ENCODE data around the gene E4F1. TPM values are rescaled to one million over a fixed set of nuclear protein-coding genes. Genes with fewer than 3 reads are reported as not detected.

E4F1 gene
- total RNA-seq, 4 donors from 2014 or later: 30.6 to 60.6 (median 45.2) TPM

DNA sequence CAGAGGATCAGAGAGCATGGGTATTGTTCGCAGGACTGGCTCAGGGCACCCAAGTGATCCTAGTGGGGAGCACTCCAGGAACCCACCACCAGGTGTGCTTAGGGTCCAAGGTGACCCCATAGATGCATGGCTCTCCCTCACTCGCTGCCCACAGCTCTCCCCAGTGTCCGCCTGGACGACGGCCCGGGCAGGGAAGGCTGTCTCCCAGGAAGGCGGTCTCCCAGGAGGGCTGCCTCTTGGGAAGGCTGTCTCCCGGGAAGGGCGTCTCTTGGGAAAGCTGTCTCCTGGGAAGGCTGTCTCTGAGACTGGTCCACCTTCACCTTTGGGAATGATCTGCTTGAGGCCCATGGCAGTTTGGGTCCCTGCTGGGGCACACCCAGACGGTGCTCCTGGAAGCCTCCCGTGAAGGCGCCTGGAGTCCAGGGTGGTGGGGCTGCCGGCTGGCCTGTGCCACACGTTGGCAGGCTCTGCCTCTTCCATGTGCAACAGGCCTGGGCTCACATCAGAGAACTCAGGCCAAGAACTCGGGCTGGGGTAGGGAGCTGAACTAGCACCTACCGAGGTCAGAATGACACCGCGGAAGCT, 23.0 kb downstream of the E4F1 start:
- H3K27me3 ChIP-seq: no peaks in the 10 kb centered on the region
- H3K4me3 ChIP-seq: no peak overlapping the region
- DNase-seq (ENCODE audit: low spot score in 2 of 2): no peak
- no peaks in the 10 kb centered on the region for H3K9me3 ChIP-seq
- no peak overlapping the region for H3K27ac ChIP-seq
- WGBS, 2 donors: 86 to 93% methylated on average over 15 to 17 of the region's 18 CpGs
- H3K4me1 ChIP-seq: peaks cover 0 to 13% (median 4%) of the 10 kb centered on the region in 4 donors
- H3K36me3 ChIP-seq: peaks cover 0 to 65% (median 12%) of the 10 kb centered on the region in 3 donors
- TF ChIP-seq EP300 (IDR thresholded peaks at IDR 0.05) (no peak), CTCF (IDR thresholded peaks at IDR 0.05) (no peak), POLR2A (IDR thresholded peaks at IDR 0.05) (no peak)

DNA sequence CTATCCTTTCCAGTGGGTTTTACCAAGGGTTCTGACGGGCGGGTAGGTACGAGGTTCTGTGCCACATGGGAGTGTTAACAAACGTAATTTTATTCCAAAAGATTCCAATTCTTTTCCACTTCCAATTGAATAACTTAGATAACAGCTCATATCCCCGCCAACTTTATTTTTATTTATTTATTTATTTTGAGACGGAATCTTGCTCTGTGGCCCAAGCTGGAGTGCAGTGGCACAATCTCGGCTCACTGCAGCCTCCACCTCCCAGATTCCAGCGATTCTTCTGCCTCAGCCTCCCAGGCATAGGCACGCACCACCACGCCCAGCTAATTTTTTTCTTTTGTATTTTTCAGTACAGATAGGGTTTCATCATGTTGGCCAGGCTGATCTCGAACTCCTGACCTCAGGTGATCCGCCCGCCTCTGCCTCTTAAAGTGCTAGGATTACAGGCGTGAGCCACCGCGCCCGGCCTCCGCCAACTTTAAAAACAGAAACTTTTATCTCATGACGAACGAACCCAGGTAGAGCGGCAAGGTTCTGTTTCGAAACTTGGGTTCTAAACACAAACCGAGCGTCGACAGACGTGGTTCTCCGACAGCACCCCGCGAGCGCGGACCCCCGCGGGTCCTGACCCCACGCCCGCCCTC, 27.4 kb downstream of the E4F1 start:
- H3K27me3 ChIP-seq: no peaks in the 10 kb centered on the region
- H3K4me3 ChIP-seq: peak overlapping the region; percentile 41 to 83 (median 57)
- peak overlapping the region; percentile 63 to 95 (median 81) for H3K27ac ChIP-seq
- peaks cover 0 to 53% (median 11%) of the 10 kb centered on the region in 3 donors for H3K36me3 ChIP-seq
- no peak for DNase-seq (ENCODE audit: low spot score in 2 of 2)
- peaks cover 0 to 22% (median 12%) of the 10 kb centered on the region in 4 donors for H3K4me1 ChIP-seq
- 4 to 5% methylated on average over 30 to 34 of the region's 35 CpGs for WGBS, 2 donors
- no peaks in the 10 kb centered on the region for H3K9me3 ChIP-seq
- no peak for TF ChIP-seq EP300 (IDR thresholded peaks at IDR 0.05)
- no peak for TF ChIP-seq POLR2A (IDR thresholded peaks at IDR 0.05)
- no peak for TF ChIP-seq CTCF (IDR thresholded peaks at IDR 0.05)

- H3K36me3 ChIP-seq: peaks cover 0 to 53% (median 7%) of the 10 kb centered on the region in 3 donors
Observed at GRCh38 chr16:2251296-2252111, 28.1 kb downstream of the E4F1 start, which contains the start of gene ECI1. TSS of gene ECI1 (minus strand) at chr16:2251587. CDS start at chr16:2251566, 21 bp downstream.

DNA sequence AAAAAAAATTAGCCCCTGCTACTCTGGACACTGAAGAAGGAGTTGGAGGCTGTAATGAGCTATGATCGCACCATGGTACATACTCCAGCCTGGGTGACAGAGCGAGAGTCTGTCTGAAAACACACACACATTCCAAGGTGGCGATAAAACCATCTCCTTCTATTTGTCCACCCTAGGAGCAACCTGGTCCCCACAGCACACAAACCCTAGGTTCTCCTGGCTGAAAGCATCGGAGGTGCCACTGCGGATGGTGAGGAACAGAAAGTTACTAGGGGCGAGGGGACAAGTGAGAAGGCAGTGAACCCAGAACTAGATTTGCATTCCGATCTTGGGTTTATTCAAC, 29.4 kb downstream of the E4F1 start:
- peak overlapping the region in 1 of 4 donors; percentile 85 for H3K27ac ChIP-seq
- 95 to 96% methylated on average over 7 of the region's 7 CpGs for WGBS, 2 donors
- DNase-seq (ENCODE audit: low spot score in 2 of 2): no peak
- H3K4me1 ChIP-seq: peaks cover 0 to 22% (median 12%) of the 10 kb centered on the region in 4 donors
- peaks cover 0 to 57% (median 7%) of the 10 kb centered on the region in 3 donors for H3K36me3 ChIP-seq
- no peaks in the 10 kb centered on the region for H3K27me3 ChIP-seq
- TF ChIP-seq EP300 (IDR thresholded peaks at IDR 0.05): no peak
- no peak for TF ChIP-seq CTCF (IDR thresholded peaks at IDR 0.05)
- no peak for TF ChIP-seq POLR2A (IDR thresholded peaks at IDR 0.05)
- no peak overlapping the region for H3K4me3 ChIP-seq
- H3K9me3 ChIP-seq: no peaks in the 10 kb centered on the region

More at GRCh38 chr16:2251296-2252111, 28.1 kb downstream of the E4F1 start, which contains the start of gene ECI1:
- H3K9me3 ChIP-seq: no peaks in the 10 kb centered on the region
- H3K27me3 ChIP-seq: no peaks in the 10 kb centered on the region
- TF ChIP-seq POLR2A (IDR thresholded peaks at IDR 0.05) (peak; percentile 55 to 85), CTCF (IDR thresholded peaks at IDR 0.05) (peak; percentile 67 to 95 (median 89)), EP300 (IDR thresholded peaks at IDR 0.05) (peak; percentile 88 to 92)
- peak; percentile 92 for DNase-seq (ENCODE audit: low spot score in 2 of 2)
- peak within 1 kb of the TSS; percentile 63 to 95 (median 81) for H3K27ac ChIP-seq
- peak within 1 kb of the TSS; percentile 41 to 83 (median 57) for H3K4me3 ChIP-seq
- H3K4me1 ChIP-seq: peaks cover 0 to 22% (median 12%) of the 10 kb centered on the region in 4 donors
- 3% methylated on average over 30 to 43 of the region's 88 CpGs for WGBS, 2 donors

Measured in tibial nerve (tissue), 4 donors.